ENCODE data around the gene CSF3R.

- no peak for TF ChIP-seq CTCF (IDR thresholded peaks at IDR 0.05)
- no peak for TF ChIP-seq POLR2A (IDR thresholded peaks at IDR 0.05)
- TF ChIP-seq POLR2AphosphoS5 (IDR thresholded peaks at IDR 0.05), result no peak
Measured at GRCh38 chr1:36467027-36467410, 15.7 kb downstream of the CSF3R start.

All from prostate gland (tissue), 2 donors.